ENCODE results near the gene MACROD2.

DNA sequence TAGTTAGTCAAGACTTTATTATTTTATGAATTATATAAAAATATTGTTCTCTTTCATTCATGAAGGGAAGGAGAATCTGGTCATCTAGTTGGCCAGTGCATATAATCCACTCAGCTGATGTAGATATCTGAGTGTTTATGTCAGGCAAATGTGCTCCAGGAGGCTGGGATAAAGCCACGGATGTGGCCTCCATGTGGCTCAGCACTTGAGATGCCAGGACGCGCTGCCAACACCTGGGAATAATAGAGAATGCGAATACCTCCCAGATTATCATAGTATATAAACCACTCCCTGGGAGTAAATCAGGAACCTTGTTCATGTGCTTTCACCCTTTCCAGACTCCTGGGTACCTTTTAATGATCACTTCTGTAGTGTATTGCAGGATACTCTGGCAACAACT, 1571.9 kb downstream of the MACROD2 start:
- TF ChIP-seq, protein P1, sequence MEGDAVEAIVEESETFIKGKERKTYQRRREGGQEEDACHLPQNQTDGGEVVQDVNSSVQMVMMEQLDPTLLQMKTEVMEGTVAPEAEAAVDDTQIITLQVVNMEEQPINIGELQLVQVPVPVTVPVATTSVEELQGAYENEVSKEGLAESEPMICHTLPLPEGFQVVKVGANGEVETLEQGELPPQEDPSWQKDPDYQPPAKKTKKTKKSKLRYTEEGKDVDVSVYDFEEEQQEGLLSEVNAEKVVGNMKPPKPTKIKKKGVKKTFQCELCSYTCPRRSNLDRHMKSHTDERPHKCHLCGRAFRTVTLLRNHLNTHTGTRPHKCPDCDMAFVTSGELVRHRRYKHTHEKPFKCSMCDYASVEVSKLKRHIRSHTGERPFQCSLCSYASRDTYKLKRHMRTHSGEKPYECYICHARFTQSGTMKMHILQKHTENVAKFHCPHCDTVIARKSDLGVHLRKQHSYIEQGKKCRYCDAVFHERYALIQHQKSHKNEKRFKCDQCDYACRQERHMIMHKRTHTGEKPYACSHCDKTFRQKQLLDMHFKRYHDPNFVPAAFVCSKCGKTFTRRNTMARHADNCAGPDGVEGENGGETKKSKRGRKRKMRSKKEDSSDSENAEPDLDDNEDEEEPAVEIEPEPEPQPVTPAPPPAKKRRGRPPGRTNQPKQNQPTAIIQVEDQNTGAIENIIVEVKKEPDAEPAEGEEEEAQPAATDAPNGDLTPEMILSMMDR (IDR thresholded peaks at IDR 0.05), result no peak
- TF ChIP-seq POLR2A (IDR thresholded peaks at IDR 0.05) (no peak), EP300 (IDR thresholded peaks at IDR 0.05) (no peak)

All from ovary (tissue), 3 donors.